ENCODE measurements around the gene SARM1.

GRCh38 chr17:28324267-28324745 lies 47.2 kb upstream of the SARM1 start:
- TF ChIP-seq TAF1 (IDR thresholded peaks at IDR 0.05; ENCODE audit: low read depth) (no peak), TCF12 (IDR thresholded peaks at IDR 0.05; ENCODE audit: low read depth) (no peak)
